ENCODE measurements around the gene HPX.

GRCh38 chr11:6417907-6418556, 22.8 kb downstream of the HPX start:
- TF ChIP-seq SP1 (IDR thresholded peaks at IDR 0.05): no peak
- TF ChIP-seq ARNT (IDR thresholded peaks at IDR 0.05): no peak
- no peak for TF ChIP-seq FOXK2 (IDR thresholded peaks at IDR 0.05)
- no peak for TF ChIP-seq TARDBP (IDR thresholded peaks at IDR 0.05)
- TF ChIP-seq HDGF (IDR thresholded peaks at IDR 0.05; ENCODE audit: borderline replicate concordance): no peak
- no peak for TF ChIP-seq ELF4 (IDR thresholded peaks at IDR 0.05)
- TF ChIP-seq FOXM1 (IDR thresholded peaks at IDR 0.05; ENCODE audit: borderline replicate concordance): no peak
- no peak for TF ChIP-seq BHLHE40 (IDR thresholded peaks at IDR 0.05; ENCODE audit: borderline replicate concordance)
